HepG2 (cell line): ENCODE measurements around the gene PSMA7. TPM values are rescaled to one million over a fixed set of nuclear protein-coding genes. Genes with fewer than 3 reads are reported as not detected.

Source experiments
- BORCS8-MEF2B ChIP-seq: sonication (generic); formaldehyde crosslinking; IDR thresholded peaks from 2 replicates; pipeline ENCODE4 v1.8.0; 2022; ENCODE audit warnings: mild to moderate bottlenecking, missing genetic modification reagents
- CBFB ChIP-seq: sonication (generic); formaldehyde crosslinking; IDR thresholded peaks from 2 replicates; pipeline ENCODE4 v1.4.0; 2020; ENCODE audit warnings: missing genetic modification reagents
- CBX5 ChIP-seq: sonication (generic); formaldehyde crosslinking; IDR thresholded peaks from 2 replicates; pipeline ENCODE4 v1.4.0; 2020; ENCODE audit warnings: missing genetic modification reagents, borderline replicate concordance
- DR1 ChIP-seq: sonication (generic); formaldehyde crosslinking; IDR thresholded peaks from 2 replicates; pipeline ENCODE4 v1.8.0; 2021; ENCODE audit warnings: mild to moderate bottlenecking, missing genetic modification reagents, inconsistent platforms
- FOSL2 ChIP-seq: sonication (generic); formaldehyde crosslinking; IDR thresholded peaks from 2 replicates; pipeline ENCODE4 v1.4.0; 2020; ENCODE audit warnings: missing genetic modification reagents
- FOXA3 ChIP-seq: IDR thresholded peaks from 2 replicates; pipeline ENCODE4 v1.6.1; 2016; ENCODE audit warnings: missing genetic modification reagents, missing compliant biosample characterization
- FOXJ3 ChIP-seq: sonication (generic); formaldehyde crosslinking; IDR thresholded peaks from 2 replicates; pipeline ENCODE4 v1.4.0; 2020; ENCODE audit warnings: missing genetic modification reagents, mild to moderate bottlenecking, borderline replicate concordance
- HNRNPL ChIP-seq: fragments of 200-400 bp; formaldehyde crosslinking; IDR thresholded peaks from 2 replicates; pipeline ENCODE4 v1.6.1; 2017; ENCODE audit warnings: mild to moderate bottlenecking, low read depth, low read length
- HOXA3 ChIP-seq: sonication (generic); formaldehyde crosslinking; IDR thresholded peaks from 2 replicates; pipeline ENCODE4 v1.5.0; 2020; ENCODE audit warnings: missing genetic modification reagents
- KLF6 ChIP-seq: IDR thresholded peaks from 2 replicates; pipeline ENCODE4 v1.8.0; 2016; ENCODE audit warnings: missing biosample characterization, missing genetic modification reagents
- MEIS2 ChIP-seq: sonication (generic); formaldehyde crosslinking; IDR thresholded peaks from 2 replicates; pipeline ENCODE4 v1.9.0; 2021; ENCODE audit warnings: mild to moderate bottlenecking, missing genetic modification reagents
- NCOA2 ChIP-seq: sonication (generic); formaldehyde crosslinking; IDR thresholded peaks from 2 replicates; pipeline ENCODE4 v1.8.0; 2022; ENCODE audit warnings: inconsistent platforms
- NCOR1 ChIP-seq: fragments of 200-600 bp; sonication (generic); IDR thresholded peaks from 2 replicates; pipeline ENCODE4 v1.7.0; 2017; ENCODE audit warnings: antibody characterized with exemption, low read length, borderline replicate concordance
- PHF5A ChIP-seq: IDR thresholded peaks from one replicate; pipeline ENCODE4 v1.6.1; 2018; ENCODE audit warnings: low read depth, missing genetic modification reagents; ENCODE audit not compliant: unreplicated experiment
- RXRA ChIP-seq: sonication (generic); formaldehyde crosslinking; IDR thresholded peaks from 2 replicates; pipeline ENCODE4 v1.5.1; 2020; ENCODE audit warnings: missing genetic modification reagents
- SYNCRIP ChIP-seq: fragments of 200-400 bp; formaldehyde crosslinking; IDR thresholded peaks from 2 replicates; pipeline ENCODE4 v1.6.1; 2018; ENCODE audit warnings: mild to moderate bottlenecking, low read depth, low read length; ENCODE audit not compliant: insufficient read depth
- TOPORS ChIP-seq: sonication (generic); formaldehyde crosslinking; IDR thresholded peaks from 2 replicates; pipeline ENCODE4 v1.8.0; 2023; ENCODE audit warnings: mild to moderate bottlenecking, missing genetic modification reagents
- ZMYM4 ChIP-seq: sonication (generic); formaldehyde crosslinking; IDR thresholded peaks from 2 replicates; pipeline ENCODE4 v1.8.1; 2023; ENCODE audit warnings: mild to moderate bottlenecking, missing genetic modification reagents
- ZNF326 ChIP-seq: sonication (generic); formaldehyde crosslinking; IDR thresholded peaks from 2 replicates; pipeline ENCODE4 v1.4.0; 2020; ENCODE audit warnings: missing genetic modification reagents, borderline replicate concordance
- ZNF615 ChIP-seq: sonication (generic); formaldehyde crosslinking; IDR thresholded peaks from 2 replicates; pipeline ENCODE4 v1.5.0; 2020; ENCODE audit warnings: mild to moderate bottlenecking, missing genetic modification reagents, borderline replicate concordance
- ZNF644 ChIP-seq: IDR thresholded peaks from 2 replicates; pipeline ENCODE4 v1.6.1; 2016; ENCODE audit warnings: low read depth
- ZNF75D ChIP-seq: sonication (generic); formaldehyde crosslinking; IDR thresholded peaks from 2 replicates; pipeline ENCODE4 v1.8.1; 2023; ENCODE audit warnings: missing genetic modification reagents, mild to moderate bottlenecking, borderline replicate concordance
- ZSCAN9 ChIP-seq: IDR thresholded peaks from 2 replicates; pipeline ENCODE4 v1.6.1; 2016; ENCODE audit warnings: borderline replicate concordance
- polyA plus RNA-seq, 8 experiments: library from polyadenylated mRNA; depleted of rRNA in 3 of 8; stranded (reverse) in 7 of 8; unstranded in 1 of 8; fragments of >200 nt; fragmentation: Illumina TruSeq in 4 of 8; extraction: Trizol in 4 of 8; gene quantifications; 2 replicates each; pipeline versions ENCODE4 v1.2.1 to v1.2.3, GENCODE V29; 2011 to 2016; ENCODE audit warnings: low read depth in 4 of 8, missing spikeins in 1 of 8, mixed read lengths in 1 of 8; ENCODE audit not compliant: insufficient read depth in 1 of 8
- total RNA-seq, 5 experiments: library from RNA; depleted of rRNA; stranded (reverse); fragments of >200 nt; fragmentation: Illumina TruSeq; extraction: Trizol; gene quantifications; 2 replicates each; pipeline ENCODE4 v1.2.3, GENCODE V29; 2016; ENCODE audit warnings: low read depth in 1 of 5
- TF ChIP-seq, protein P1 (sequence below): sonication (generic); formaldehyde crosslinking; IDR thresholded peaks from 2 replicates; pipeline ENCODE4 v1.5.1; 2020; ENCODE audit warnings: missing genetic modification reagents, mild to moderate bottlenecking, borderline replicate concordance
- TF ChIP-seq, protein P2 (sequence below): sonication (generic); formaldehyde crosslinking; IDR thresholded peaks from 2 replicates; pipeline ENCODE4 v1.4.0; 2020; ENCODE audit warnings: missing genetic modification reagents
- TF ChIP-seq, protein P3 (sequence below): IDR thresholded peaks from 2 replicates; pipeline ENCODE4 v1.6.1; 2018; ENCODE audit warnings: missing genetic modification reagents
- TF ChIP-seq, protein P4 (sequence below): IDR thresholded peaks from 2 replicates; pipeline ENCODE4 v1.6.1; 2012; ENCODE audit warnings: inconsistent platforms

The PSMA7 gene
- total and polyA plus RNA-seq, 2 of the 13 experiments (the other 11 are each of a cell fraction or from before 2014, with no cell fraction given) = 531 to 631 TPM

DNA sequence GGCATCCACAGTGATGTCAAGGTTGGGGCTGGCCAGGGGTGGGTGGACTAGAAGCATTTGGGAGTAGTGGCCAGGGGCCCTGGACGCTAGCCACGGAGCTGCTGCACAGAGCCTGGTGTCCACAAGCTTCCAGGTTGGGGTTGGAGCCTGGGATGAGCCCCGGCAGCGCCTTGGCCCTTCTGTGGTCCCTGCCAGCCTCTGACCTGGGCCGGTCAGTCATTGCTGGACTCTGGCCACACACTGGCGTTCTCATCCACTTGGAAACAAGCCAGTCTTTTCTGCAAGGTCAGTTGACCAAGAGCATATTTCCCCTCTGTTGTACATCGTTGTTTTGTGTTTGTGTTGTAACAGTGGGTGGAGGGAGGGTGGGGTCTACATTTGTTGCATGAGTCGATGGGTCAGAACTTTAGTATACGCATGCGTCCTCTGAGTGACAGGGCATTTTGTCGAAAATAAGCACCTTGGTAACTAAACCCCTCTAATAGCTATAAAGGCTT, 8.4 kb downstream of the PSMA7 start (continued):
- peak; percentile 56; the same call in 1 of the 2 replicates for TF ChIP-seq HOXA3 (CRISPR knock-in tag)
- TF ChIP-seq DR1 (CRISPR knock-in tag) = no peak
- TF ChIP-seq BORCS8-MEF2B (CRISPR knock-in tag) = peak; percentile 49; the same call in 1 of the 2 replicates
- peak; percentile 84 for TF ChIP-seq FOXA3 (CRISPR knock-in tag)
- TF ChIP-seq, protein P1, sequence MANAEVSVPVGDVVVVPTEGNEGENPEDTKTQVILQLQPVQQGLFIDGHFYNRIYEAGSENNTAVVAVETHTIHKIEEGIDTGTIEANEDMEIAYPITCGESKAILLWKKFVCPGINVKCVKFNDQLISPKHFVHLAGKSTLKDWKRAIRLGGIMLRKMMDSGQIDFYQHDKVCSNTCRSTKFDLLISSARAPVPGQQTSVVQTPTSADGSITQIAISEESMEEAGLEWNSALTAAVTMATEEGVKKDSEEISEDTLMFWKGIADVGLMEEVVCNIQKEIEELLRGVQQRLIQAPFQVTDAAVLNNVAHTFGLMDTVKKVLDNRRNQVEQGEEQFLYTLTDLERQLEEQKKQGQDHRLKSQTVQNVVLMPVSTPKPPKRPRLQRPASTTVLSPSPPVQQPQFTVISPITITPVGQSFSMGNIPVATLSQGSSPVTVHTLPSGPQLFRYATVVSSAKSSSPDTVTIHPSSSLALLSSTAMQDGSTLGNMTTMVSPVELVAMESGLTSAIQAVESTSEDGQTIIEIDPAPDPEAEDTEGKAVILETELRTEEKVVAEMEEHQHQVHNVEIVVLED (CRISPR knock-in tag) = peak; percentile 53; the same call in 1 of the 2 replicates
- peak; percentile 61; the same call in 1 of the 2 replicates for TF ChIP-seq CBX5 (CRISPR knock-in tag)
- peak; percentile 47; the same call in 1 of the 2 replicates for TF ChIP-seq NCOR1
- peak; percentile 58 for TF ChIP-seq NCOA2
- TF ChIP-seq FOXJ3 (CRISPR knock-in tag) = peak; percentile 58; the same call in 1 of the 2 replicates
- TF ChIP-seq HNRNPL = peak; percentile 58; the same call in 1 of the 2 replicates
- no peak for TF ChIP-seq SYNCRIP
- peak; percentile 47; the same call in 1 of the 2 replicates for TF ChIP-seq ZMYM4 (CRISPR knock-in tag)
- TF ChIP-seq MEIS2 (CRISPR knock-in tag) = 0 out of 2 replicates have a peak, but pooled peaks have one; percentile 27
- TF ChIP-seq ZNF75D (CRISPR knock-in tag) = no peak
- TF ChIP-seq, protein P2, sequence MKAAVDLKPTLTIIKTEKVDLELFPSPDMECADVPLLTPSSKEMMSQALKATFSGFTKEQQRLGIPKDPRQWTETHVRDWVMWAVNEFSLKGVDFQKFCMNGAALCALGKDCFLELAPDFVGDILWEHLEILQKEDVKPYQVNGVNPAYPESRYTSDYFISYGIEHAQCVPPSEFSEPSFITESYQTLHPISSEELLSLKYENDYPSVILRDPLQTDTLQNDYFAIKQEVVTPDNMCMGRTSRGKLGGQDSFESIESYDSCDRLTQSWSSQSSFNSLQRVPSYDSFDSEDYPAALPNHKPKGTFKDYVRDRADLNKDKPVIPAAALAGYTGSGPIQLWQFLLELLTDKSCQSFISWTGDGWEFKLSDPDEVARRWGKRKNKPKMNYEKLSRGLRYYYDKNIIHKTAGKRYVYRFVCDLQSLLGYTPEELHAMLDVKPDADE (CRISPR knock-in tag) = no peak
- peak; percentile 24; the same call in 1 of the 2 replicates for TF ChIP-seq ZSCAN9 (CRISPR knock-in tag)
- peak; percentile 66; the same call in 1 of the 2 replicates for TF ChIP-seq ZNF644 (CRISPR knock-in tag)
- TF ChIP-seq TOPORS (CRISPR knock-in tag) = peak; percentile 73
- TF ChIP-seq FOSL2 (CRISPR knock-in tag) = peak; percentile 73
- no peak for TF ChIP-seq ZNF326 (CRISPR knock-in tag)
- TF ChIP-seq, protein P3, sequence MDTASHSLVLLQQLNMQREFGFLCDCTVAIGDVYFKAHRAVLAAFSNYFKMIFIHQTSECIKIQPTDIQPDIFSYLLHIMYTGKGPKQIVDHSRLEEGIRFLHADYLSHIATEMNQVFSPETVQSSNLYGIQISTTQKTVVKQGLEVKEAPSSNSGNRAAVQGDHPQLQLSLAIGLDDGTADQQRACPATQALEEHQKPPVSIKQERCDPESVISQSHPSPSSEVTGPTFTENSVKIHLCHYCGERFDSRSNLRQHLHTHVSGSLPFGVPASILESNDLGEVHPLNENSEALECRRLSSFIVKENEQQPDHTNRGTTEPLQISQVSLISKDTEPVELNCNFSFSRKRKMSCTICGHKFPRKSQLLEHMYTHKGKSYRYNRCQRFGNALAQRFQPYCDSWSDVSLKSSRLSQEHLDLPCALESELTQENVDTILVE = peak; percentile 67; the same call in 1 of the 2 replicates
- TF ChIP-seq ZNF615 (CRISPR knock-in tag) = no peak
- peak; percentile 74 for TF ChIP-seq KLF6 (CRISPR knock-in tag)
- TF ChIP-seq, protein P4, sequence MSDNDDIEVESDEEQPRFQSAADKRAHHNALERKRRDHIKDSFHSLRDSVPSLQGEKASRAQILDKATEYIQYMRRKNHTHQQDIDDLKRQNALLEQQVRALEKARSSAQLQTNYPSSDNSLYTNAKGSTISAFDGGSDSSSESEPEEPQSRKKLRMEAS = peak; percentile 60
- TF ChIP-seq CBFB = peak; percentile 58; the same call in 1 of the 2 replicates
- TF ChIP-seq RXRA (CRISPR knock-in tag) = peak; percentile 69
- peak; percentile 92 for TF ChIP-seq PHF5A (CRISPR knock-in tag)
